A549 treated with Mapracorat at 1 μM for 4 hours (cell line): ENCODE results near the gene TRIM51G. TPM values are rescaled to one million over a fixed set of nuclear protein-coding genes. Genes with fewer than 3 reads are reported as not detected.

Experiments
- total RNA-seq: library from RNA; stranded (reverse); fragments of 200-300 nt; extraction: Qiagen RNA extraction; gene quantifications from 5 replicates; pipeline ENCODE4 v1.2.3, GENCODE V29; 2022

The TRIM51G gene
- not detected in 5 replicates for total RNA-seq

GRCh38 chr11:48983785-48984184 lies at the start of gene TRIM51G:
TRIM51G (minus strand) TSS chr11:48983885; CDS start chr11:48981695, 2,190 bp downstream.

GRCh38 chr11:49028523-49028922 lies 44.8 kb upstream of the TRIM51G start, which contains the start of gene TRIM49B:
TRIM49B (plus strand) TSS chr11:49028823; CDS start chr11:49031600, 2,777 bp downstream.

Other genes starting within 250 kb of the TRIM51G start
- not detected in 5 replicates for gene TRIM49B, start 44.9 kb upstream of the TRIM51G start, total RNA-seq
- gene TRIM64C, start 75.2 kb upstream of the TRIM51G start, total RNA-seq, result not detected in 5 replicates
- not detected in 5 replicates for gene FOLH1, start 224.7 kb upstream of the TRIM51G start, total RNA-seq